Measurements from ENCODE around the gene RUNX2.

RUNX2 gene

GRCh38 chr6:45637056-45637455 is 308.9 kb downstream of the RUNX2 start:
- H3K36me3 ChIP-seq (ENCODE audit: insufficient read depth, low read length): no peaks in the 10 kb centered on the region
- H2AFZ ChIP-seq (ENCODE audit: low read length): no peak overlapping the region
- no peaks in the 10 kb centered on the region for H3K27me3 ChIP-seq (ENCODE audit: insufficient read depth, low read length)
- no peaks in the 10 kb centered on the region for H3F3A ChIP-seq (ENCODE audit: insufficient read depth, low read length)
- no peaks in the 10 kb centered on the region for H4K20me1 ChIP-seq (ENCODE audit: insufficient read depth, low read length)
- no peaks in the 10 kb centered on the region for H3K9me2 ChIP-seq (ENCODE audit: low read depth, low read length)
- peak overlapping the region; percentile 26 for H3K4me3 ChIP-seq (ENCODE audit: low read depth, low read length, poor library complexity, severe bottlenecking)
- peaks cover 21% of the 10 kb centered on the region for H3K4me1 ChIP-seq (ENCODE audit: insufficient read depth, low read length, severe bottlenecking)
- peak overlapping the region; percentile 88 for H3K27ac ChIP-seq (ENCODE audit: low read depth, low read length, poor library complexity, severe bottlenecking)
- H3K9me3 ChIP-seq (ENCODE audit: low read length): no peaks in the 10 kb centered on the region
- TF ChIP-seq, protein P1, sequence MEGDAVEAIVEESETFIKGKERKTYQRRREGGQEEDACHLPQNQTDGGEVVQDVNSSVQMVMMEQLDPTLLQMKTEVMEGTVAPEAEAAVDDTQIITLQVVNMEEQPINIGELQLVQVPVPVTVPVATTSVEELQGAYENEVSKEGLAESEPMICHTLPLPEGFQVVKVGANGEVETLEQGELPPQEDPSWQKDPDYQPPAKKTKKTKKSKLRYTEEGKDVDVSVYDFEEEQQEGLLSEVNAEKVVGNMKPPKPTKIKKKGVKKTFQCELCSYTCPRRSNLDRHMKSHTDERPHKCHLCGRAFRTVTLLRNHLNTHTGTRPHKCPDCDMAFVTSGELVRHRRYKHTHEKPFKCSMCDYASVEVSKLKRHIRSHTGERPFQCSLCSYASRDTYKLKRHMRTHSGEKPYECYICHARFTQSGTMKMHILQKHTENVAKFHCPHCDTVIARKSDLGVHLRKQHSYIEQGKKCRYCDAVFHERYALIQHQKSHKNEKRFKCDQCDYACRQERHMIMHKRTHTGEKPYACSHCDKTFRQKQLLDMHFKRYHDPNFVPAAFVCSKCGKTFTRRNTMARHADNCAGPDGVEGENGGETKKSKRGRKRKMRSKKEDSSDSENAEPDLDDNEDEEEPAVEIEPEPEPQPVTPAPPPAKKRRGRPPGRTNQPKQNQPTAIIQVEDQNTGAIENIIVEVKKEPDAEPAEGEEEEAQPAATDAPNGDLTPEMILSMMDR (IDR thresholded peaks at IDR 0.05; ENCODE audit: low read length): no peak
- no peak for TF ChIP-seq EZH2 (IDR thresholded peaks at IDR 0.05; ENCODE audit: borderline replicate concordance, low read length)
- peak overlapping the region; percentile 9; the same call in 1 of the 2 replicates for H3K9ac ChIP-seq (ENCODE audit: low read length)
- peak overlapping the region; percentile 50; the same call in 1 of the 2 replicates for H3K4me2 ChIP-seq (ENCODE audit: low read length)
- H3K79me2 ChIP-seq (ENCODE audit: insufficient read depth, low read length): no peaks in the 10 kb centered on the region

DNA sequence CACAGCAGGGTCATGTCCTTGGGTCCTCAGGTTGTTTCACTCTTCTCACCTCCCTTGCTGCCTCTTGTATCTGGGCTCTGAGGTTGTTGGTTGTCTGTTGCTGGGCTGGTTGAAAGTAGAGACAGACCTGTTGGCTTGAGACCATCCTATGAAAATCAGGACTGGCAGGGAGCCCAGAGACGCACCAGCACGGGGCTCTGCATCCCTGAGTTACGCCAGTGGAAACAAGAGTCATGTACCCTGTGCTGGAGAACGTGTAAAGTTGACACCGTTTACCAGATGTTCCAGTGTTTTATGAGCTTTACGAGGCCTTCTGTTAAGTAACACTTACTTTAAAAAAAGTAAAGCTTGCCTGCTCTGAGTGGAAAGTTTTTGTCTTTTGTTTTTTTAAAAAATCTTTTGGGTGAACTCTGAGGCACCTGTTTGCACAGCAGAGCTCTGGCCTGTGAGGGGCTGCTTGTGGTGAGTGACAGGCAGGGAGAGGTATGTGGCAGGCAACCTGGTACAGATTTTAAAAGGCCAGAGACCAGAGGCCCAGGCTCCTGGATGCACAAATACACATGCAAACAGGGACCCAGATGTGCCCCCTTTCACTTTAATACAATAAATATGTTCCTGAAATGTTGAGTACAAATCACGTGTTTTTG is 309.6 kb downstream of the RUNX2 start:
- no peaks in the 10 kb centered on the region for H4K20me1 ChIP-seq (ENCODE audit: insufficient read depth, low read length)
- H3K27ac ChIP-seq (ENCODE audit: low read depth, low read length, poor library complexity, severe bottlenecking): peak overlapping the region; percentile 88
- H2AFZ ChIP-seq (ENCODE audit: low read length): 0 out of 2 replicates have a peak overlapping the region, but pooled peaks have one; percentile 27
- H3K36me3 ChIP-seq (ENCODE audit: insufficient read depth, low read length): no peaks in the 10 kb centered on the region
- H3K9me2 ChIP-seq (ENCODE audit: low read depth, low read length): no peaks in the 10 kb centered on the region
- no peaks in the 10 kb centered on the region for H3F3A ChIP-seq (ENCODE audit: insufficient read depth, low read length)
- TF ChIP-seq EZH2 (IDR thresholded peaks at IDR 0.05; ENCODE audit: borderline replicate concordance, low read length): no peak
- TF ChIP-seq, protein P1 (IDR thresholded peaks at IDR 0.05; ENCODE audit: low read length): no peak
- H3K9me3 ChIP-seq (ENCODE audit: low read length): no peaks in the 10 kb centered on the region
- H3K79me2 ChIP-seq (ENCODE audit: insufficient read depth, low read length): no peaks in the 10 kb centered on the region
- peak overlapping the region; percentile 26 for H3K4me3 ChIP-seq (ENCODE audit: low read depth, low read length, poor library complexity, severe bottlenecking)
- H3K4me2 ChIP-seq (ENCODE audit: low read length): peak overlapping the region; percentile 50
- H3K9ac ChIP-seq (ENCODE audit: low read length): peak overlapping the region; percentile 9; the same call in 1 of the 2 replicates
- H3K27me3 ChIP-seq (ENCODE audit: insufficient read depth, low read length): no peaks in the 10 kb centered on the region
- H3K4me1 ChIP-seq (ENCODE audit: insufficient read depth, low read length, severe bottlenecking): peaks cover 21% of the 10 kb centered on the region

DNA sequence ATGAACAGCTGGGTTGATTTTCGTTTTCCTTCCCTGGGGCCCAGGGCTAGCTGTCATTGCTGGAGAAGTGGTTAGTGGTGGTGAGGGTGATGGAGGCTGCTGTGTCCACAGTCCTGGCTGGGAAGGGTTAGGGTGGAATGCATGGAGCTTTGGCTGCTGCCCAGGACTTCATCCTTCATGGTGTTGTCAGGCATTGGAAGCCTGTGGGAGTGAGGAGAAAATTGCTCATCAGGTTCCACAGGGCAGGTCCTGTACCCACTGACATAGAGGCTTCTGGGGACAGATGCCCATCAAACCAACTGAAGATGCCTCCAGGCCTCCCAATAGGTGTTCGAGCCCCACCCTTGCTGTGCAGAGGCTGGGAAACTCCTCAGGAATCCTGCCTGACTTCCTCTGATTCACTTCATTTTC is 312.0 kb downstream of the RUNX2 start:
- Histone ChIP-seq H3K9me3 (ENCODE audit: low read length) (no peaks in the 10 kb centered on the region), H3K9me2 (ENCODE audit: low read depth, low read length) (no peaks in the 10 kb centered on the region), H4K20me1 (ENCODE audit: insufficient read depth, low read length) (no peaks in the 10 kb centered on the region), H3K27me3 (ENCODE audit: insufficient read depth, low read length) (peaks cover 1% of the 10 kb centered on the region; the same call in 1 of the 2 replicates), H3F3A (ENCODE audit: insufficient read depth, low read length) (no peaks in the 10 kb centered on the region), H3K36me3 (ENCODE audit: insufficient read depth, low read length) (no peaks in the 10 kb centered on the region), H3K4me3 (ENCODE audit: low read depth, low read length, poor library complexity, severe bottlenecking) (no peak overlapping the region), H3K9ac (ENCODE audit: low read length) (no peak overlapping the region), H2AFZ (ENCODE audit: low read length) (no peak overlapping the region), H3K4me1 (ENCODE audit: insufficient read depth, low read length, severe bottlenecking) (peaks cover 21% of the 10 kb centered on the region), H3K27ac (ENCODE audit: low read depth, low read length, poor library complexity, severe bottlenecking) (no peak overlapping the region), H3K79me2 (ENCODE audit: insufficient read depth, low read length) (no peaks in the 10 kb centered on the region), H3K4me2 (ENCODE audit: low read length) (no peak overlapping the region)
- TF ChIP-seq, protein P1 (IDR thresholded peaks at IDR 0.05; ENCODE audit: low read length): no peak
- TF ChIP-seq EZH2 (IDR thresholded peaks at IDR 0.05; ENCODE audit: borderline replicate concordance, low read length): no peak

All from OCI-LY1 (cell line).